ENCODE data around the gene TMEM30B. TPM values are rescaled to one million over a fixed set of nuclear protein-coding genes. Genes with fewer than 3 reads are reported as not detected.
"Not testable (repeated sequence)": the region's sequence is repeated elsewhere in the genome, so short reads cannot be mapped to it uniquely, and the experiment has no call there.

TMEM30B gene
- polyA plus RNA-seq, 4 donors = 10.9 to 15.1 (median 11.7) TPM

DNA sequence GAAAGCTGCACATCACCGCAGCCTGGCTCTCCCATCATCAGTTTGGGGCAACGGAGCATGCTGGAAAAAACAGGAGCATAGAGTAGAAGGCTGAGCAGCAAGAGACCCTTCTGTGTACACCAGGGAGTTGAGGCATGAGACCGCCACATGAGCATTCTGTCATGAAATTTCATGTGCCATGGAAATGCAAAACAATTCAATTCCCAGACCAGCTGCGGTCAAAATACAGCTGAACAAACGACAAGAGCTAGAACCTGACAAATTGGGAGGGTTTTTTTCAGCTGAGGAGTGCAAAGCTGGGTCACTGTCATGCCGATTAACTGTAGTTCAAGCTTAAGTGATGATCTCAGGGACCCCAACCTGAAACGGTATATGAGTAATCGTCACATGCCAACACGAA, 37.1 kb downstream of the TMEM30B start:
- DNase-seq (ENCODE audit: low read depth in 4 of 4, low spot score in 2 of 4) = no peak

DNA sequence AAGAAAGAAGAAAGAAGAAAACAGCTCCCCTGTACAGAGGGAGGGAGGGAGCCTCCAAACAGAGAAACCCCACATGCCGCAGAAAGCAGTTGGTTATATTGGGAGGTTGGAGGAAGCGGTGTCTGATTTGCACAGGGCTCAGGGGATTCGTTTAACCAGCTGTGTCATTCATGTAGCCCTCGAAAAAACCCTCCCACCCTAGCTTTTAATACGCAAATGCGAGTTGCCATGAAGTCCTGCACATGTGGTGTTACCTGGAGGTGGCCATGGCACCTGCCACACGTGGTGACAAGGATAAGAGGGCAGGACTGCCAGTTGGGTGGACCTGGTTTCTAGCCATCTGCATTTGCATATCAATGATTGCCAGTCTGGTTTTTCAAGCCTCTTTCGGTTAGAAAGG, 40.9 kb downstream of the TMEM30B start:
- DNase-seq (ENCODE audit: low read depth in 4 of 4, low spot score in 2 of 4) = no peak

DNA sequence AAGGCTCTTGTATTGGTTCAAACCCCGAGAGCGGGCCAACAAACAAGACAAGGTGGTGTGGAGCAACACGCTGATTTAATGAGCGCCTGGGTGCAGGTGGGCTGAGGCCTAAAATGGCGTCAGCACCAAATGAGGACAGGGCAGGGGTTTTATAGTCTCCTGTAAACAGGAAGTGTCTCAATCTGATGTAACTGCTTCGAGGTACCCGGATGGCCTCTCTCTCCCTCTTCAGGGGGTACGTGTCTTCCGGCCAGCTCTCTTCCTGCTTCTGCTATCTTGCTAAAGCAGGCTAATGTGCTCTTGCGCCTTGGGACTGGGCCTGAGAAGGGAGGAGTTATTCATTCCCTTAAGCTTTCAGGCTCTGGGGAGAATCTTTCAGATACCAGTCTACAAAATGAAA, 41.9 kb downstream of the TMEM30B start:
- DNase-seq (ENCODE audit: low read depth in 4 of 4, low spot score in 2 of 4) = not testable (repeated sequence)

DNA sequence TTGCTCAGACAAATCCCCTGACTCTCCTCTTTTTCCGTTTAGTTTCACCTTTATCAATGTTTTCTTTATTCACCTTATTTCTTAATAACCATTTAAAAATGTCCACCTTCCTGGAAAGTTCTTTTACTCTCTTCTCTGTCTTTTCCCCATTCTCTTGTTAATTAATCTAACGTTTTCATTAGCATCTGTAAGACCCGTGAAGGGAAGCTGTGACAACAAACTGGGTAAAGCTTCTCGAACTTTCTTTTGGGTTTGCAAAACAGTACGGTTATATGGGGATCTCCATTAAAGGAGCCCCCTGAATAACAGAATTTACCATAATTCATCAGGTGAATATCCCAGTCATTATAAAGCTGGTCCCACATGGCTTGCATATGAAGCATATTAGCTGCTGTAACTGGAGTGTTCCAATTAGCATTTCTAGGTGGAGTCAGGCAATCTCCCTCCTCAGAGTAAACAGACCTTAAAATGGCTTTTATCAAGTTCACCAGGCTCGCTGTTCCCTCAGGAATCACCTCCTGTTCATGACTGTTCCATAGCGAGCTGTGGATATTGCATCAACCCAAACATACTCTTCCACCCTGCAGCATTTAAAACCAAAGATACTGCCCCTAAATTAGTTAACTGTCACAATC, 42.4 kb downstream of the TMEM30B start:
- no peak for DNase-seq (ENCODE audit: low read depth in 4 of 4, low spot score in 2 of 4)

DNA sequence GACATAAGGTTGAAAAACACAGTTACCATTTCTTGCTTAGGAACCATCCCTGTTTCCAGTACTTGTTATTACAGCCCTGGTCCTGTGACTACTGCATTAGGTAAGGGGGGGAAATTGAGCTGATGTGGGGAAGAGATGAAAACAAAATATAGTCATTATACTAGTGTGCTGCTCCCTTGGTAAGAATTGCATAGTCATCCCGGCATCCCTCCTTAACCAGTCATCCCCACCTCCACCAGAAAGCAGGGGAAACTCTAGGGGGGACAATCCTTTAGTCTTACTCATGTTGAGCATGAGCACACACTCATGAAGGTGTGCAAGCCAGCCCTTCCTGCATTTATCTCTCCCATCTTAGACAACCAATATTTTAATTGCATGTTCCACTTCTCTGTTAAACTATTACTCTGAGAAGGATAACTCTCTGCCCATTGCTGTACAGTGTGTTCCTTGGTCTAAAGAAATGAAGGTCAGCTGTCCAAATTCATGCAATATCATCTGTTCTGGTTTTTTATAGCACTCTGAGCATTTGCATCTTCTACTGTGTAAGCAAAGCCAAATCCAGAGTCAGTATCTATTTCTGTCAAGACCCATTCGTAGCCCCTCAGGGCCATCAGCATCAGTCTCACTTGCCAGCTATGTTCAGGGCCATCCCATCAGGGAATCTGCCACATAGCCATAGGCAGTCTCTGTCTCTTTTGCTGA, 46.8 kb downstream of the TMEM30B start:
- DNase-seq (ENCODE audit: low read depth in 4 of 4, low spot score in 2 of 4) = no peak

DNA sequence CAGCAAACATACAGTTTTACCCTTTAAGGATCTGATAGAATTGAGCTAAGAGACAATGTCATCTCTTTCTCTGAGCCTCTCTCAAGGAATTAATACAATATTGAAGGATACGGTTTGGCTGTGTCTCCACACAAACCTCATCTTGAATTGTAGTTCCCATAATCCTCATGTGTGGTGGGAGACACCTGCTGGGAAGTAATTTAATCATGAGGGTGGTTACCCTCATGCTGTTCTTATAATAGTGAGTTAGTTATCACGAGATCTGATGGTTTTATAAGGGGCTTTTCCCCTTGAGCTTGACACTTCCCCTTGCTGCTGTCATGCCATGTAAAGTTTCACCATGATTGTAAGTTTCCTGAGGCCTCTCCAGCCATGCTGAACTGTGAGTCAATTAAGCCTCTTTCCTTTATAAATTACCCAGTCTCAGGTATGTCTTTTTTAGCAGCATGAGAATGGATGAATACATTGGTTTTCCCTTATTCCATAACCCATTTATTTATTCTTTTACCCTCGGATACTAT, 47.6 kb downstream of the TMEM30B start:
- DNase-seq (ENCODE audit: low read depth in 4 of 4, low spot score in 2 of 4) = no peak

DNA sequence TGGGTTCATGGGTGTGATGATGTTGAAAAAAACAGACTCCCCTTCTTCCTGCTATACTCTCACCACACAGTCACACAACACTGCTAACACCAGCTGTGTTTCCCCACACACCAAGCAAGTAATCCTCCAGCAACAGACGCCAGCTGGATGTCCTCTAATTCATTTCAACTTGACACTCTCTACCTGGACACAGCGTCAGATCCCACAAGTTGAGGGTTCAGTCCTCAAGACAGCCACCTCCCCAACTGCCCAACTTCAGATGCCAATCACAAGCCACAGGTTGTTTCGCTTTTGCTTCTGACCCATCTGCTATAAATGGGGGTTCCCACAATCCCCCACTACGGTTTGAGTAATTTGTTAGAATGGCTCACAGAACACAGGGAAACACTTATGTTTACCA, 49.3 kb downstream of the TMEM30B start:
- DNase-seq (ENCODE audit: low read depth in 4 of 4, low spot score in 2 of 4) = no peak

DNA sequence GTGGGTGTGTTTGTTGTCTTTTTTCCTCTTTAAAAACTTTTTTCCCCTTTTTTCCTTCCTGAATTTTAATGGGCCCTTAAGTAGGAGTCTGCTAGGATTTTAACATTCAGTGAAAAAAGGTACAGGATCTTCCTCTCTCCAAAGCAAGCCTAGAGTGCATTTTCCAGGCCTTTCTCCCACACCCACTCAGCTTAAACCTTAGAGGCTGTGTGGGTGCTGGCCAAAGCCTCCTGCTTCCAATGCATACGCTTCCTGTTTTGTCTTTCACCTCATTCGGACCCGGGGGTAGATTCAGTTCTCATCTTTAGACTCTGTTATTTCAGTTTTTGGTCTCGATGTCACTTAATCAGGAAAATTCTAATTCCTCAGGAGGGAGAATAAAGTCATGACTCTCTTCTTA, 51.2 kb downstream of the TMEM30B start:
- DNase-seq (ENCODE audit: low read depth in 4 of 4, low spot score in 2 of 4) = no peak

DNA sequence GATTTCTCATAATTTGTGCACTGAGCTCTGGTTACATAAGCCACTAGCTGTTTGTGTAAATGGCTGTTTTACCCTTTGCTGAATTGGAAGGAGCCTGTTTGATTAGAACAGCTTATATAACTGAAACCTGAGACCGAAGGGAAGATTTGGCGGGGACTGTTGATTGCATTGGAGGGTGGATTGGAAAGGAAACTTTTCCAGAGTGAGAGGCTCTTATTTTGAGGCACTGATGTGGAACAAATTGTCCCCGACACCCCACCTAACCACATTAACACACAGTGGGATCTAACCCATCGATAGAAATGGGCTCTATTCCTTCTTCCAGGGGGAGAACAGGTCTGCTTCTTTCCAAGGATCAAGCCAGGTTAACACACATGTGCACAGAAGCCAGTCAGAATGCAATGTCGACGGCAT, 51.7 kb downstream of the TMEM30B start:
- no peak for DNase-seq (ENCODE audit: low read depth in 4 of 4, low spot score in 2 of 4)

DNA sequence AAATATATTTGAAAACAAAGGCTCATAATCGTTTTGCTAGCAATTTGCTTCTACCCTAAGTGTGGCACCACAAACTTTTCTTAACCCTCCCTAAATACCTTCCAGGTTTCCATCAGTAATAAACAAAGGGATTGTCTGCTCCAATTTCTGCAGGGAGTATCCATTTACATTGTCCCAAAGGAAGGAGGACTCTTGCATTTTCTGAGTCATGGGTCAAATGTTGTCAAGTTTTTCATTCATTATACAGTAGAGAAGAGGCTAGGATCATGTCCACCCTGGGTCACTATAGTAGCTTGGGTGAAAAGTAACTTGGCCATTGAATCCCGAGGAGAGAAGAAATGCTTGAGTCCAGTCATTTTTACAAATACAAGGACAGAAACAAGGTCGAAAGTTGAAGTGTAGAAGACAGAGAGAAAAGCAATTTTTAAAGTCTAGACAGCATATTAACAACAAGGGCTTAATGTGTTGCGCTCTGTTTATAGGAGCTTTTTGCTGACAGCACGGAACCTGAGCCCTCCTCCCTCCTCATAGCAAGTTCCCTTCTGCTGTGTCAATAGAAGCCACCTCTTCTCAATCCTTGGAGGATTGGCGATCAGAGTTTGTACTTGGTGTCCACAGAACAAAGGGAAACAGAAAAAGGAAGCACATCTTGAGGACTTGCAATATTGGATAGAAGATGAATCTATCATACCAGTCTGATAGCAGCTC, 53.1 kb downstream of the TMEM30B start:
- DNase-seq (ENCODE audit: low read depth in 4 of 4, low spot score in 2 of 4) = no peak

Other genes with a start within 250 kb of the TMEM30B start
- 10 to 100 TPM; 14.3 to 20.1 (median 16.6) TPM for gene PRKCH, start 40.2 kb upstream of the TMEM30B start, polyA plus RNA-seq (ENCODE audit: insufficient read length in 4 of 4)

Data from left renal cortex interstitium (tissue), 4 donors.